GM10266 (cell line): ENCODE results near the gene TNN.

Experiments
- DNase-seq: peaks from one replicate; pipeline ENCODE4 v3.0.0; 2012; ENCODE audit errors: extremely low spot score
- TF ChIP-seq, protein P1 (sequence below): IDR thresholded peaks from 2 replicates; pipeline ENCODE4 v1.5.1; 2012; ENCODE audit warnings: mild to moderate bottlenecking, low read depth; ENCODE audit not compliant: control insufficient read depth, insufficient read depth; ENCODE audit errors: missing control alignments

The TNN gene

DNA sequence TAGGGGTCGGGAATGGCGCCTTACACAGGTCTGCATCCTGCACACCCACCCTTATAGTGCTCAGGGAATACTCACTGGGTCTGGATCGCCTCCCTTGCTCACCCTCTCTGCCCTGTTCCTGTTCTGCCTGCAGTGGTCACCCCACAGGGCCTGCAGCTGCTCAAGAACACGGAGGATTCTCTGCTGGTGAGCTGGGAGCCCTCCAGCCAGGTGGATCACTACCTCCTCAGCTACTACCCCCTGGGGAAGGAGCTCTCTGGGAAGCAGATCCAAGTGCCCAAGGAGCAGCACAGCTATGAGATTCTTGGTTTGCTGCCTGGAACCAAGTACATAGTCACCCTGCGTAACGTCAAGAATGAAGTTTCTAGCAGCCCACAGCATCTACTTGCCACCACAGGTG is 12.4 kb downstream of the TNN start:
- TF ChIP-seq, protein P1, sequence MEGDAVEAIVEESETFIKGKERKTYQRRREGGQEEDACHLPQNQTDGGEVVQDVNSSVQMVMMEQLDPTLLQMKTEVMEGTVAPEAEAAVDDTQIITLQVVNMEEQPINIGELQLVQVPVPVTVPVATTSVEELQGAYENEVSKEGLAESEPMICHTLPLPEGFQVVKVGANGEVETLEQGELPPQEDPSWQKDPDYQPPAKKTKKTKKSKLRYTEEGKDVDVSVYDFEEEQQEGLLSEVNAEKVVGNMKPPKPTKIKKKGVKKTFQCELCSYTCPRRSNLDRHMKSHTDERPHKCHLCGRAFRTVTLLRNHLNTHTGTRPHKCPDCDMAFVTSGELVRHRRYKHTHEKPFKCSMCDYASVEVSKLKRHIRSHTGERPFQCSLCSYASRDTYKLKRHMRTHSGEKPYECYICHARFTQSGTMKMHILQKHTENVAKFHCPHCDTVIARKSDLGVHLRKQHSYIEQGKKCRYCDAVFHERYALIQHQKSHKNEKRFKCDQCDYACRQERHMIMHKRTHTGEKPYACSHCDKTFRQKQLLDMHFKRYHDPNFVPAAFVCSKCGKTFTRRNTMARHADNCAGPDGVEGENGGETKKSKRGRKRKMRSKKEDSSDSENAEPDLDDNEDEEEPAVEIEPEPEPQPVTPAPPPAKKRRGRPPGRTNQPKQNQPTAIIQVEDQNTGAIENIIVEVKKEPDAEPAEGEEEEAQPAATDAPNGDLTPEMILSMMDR: no peak
- no peak for DNase-seq

DNA sequence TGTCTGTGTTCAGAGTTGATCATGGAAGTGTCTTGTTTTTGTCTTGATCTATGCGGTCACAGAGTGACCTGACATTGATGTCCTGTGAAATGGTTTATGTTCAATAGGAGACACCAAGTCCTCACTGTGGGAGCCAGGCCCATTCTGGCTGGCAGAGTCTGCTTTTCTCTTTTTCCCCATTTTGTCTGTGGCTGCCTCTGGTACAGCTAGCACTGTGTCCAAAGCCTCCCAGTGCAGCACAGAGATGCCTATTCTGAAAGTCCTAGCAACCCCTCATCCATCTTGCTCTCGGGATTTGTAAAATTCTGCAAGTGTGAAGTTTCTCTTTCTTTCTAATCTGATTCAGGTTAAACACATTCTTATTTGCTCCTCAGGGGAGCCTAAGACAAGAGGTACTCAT is 14.3 kb downstream of the TNN start:
- DNase-seq: no peak
- TF ChIP-seq, protein P1: no peak

DNA sequence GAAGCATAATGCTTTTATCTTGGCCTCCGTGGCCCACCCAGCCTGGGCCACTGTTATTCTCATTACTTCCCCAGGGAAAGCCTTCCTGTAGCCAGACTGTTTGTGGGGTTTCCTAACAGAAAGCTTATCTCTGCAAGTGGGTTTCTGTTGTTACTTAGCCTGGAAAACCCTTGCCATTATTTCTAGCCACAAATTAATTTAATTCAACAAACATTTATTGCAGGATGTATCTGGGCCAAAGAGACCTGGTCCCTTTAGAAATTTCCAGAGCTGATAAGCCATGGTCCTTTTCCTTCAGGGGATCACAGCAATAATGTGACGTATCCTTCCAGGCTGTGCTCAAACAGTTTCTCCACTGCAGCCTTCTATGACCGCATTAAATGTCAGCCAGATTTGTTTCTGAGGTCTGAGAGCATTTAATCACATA is 20.9 kb downstream of the TNN start:
- TF ChIP-seq, protein P1: no peak
- DNase-seq: no peak

DNA sequence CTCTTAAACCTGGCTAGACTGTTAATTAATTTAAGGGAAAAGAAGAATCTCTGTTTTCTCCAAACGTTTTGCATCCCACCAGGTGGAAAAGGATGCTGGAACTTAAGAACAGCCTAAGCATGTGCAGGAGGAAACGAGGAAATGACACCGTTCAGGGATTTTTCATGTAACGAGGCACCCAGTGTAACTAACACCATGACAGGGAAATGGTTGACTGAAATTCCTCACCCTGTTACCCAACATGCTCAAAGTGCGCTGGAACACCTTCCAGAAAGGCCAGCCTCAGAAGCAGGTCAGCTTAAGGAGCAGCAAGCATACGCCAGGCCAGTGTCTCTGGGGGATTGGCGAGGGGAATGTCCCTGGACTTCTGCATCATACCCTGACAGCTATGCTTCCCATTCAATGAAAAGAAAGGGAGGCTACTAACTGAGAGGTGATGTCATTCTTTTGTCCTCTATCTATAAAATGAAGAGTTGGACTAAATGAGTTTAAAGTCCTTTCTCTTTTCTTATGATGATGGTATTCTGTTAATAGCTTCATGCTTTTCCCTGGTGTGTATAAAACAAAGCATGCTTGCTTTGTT is 21.6 kb downstream of the TNN start:
- no peak for DNase-seq
- TF ChIP-seq, protein P1: no peak

DNA sequence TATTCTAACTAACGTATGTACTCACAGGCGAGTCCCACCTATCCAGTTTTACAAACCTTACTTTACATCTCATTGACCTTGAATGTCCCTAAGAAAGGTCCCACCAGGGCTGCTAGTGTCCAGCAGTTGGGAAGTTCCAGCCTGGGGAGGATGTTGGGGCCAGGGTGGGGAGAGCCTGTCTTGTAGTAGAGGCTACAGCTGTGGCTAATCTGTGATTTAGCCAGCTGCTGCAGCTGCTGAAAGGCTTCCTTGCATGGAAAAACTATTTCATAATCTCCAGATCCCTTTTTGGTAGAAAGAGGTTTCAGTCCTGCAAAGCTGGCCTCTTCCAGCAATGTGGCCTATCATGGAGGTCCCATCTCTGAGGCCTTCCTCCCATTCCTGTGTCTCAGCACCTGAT is 23.1 kb downstream of the TNN start:
- TF ChIP-seq, protein P1: no peak
- DNase-seq: no peak

DNA sequence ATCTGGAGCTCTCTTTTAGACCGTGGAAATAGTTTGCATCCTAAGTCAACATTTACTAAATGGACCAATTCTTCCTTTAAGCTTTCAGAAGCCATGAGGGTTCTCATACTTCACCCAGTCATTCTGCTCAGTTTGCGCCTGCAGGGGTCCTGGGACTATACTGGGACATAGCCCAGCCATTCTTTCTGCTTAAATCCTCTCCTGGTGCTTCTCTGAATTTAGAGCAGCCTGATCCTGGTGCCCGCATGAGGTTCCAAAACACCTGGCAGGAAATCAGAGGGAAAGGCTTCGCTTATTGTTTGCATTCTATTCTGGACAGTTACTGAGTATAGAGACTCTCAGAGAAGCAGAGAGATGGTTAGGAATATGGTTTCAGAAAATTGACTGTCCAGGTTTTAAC is 27.0 kb downstream of the TNN start:
- no peak for DNase-seq
- TF ChIP-seq, protein P1: no peak

- DNase-seq: no peak
- TF ChIP-seq, protein P1: no peak
Measured at GRCh38 chr1:175095069-175095468, 27.4 kb downstream of the TNN start.
